ENCODE data around the gene SIGLEC1. TPM values are rescaled to one million over a fixed set of nuclear protein-coding genes. Genes with fewer than 3 reads are reported as not detected.
A peak's percentile ranks its signal among the peaks of the same experiment; 100 is the strongest.

SIGLEC1 gene
- total RNA-seq, 1 experiment from 2014 or later: not detected

- CTCF ChIA-PET: interaction anchor here (0.6 to 1.9 kb wide), 2 partner anchors 11 to 20 kb away, joined by 4 to 7 read pairs; no protein-coding TSS in a partner anchor
- H3K4me1 ChIP-seq: no peaks in the 10 kb centered on the region
- Mint-ChIP-seq H3K36me3 (ENCODE audit: insufficient read depth, unreplicated experiment) (no peaks in the 10 kb centered on the region), H3K27me3 (ENCODE audit: insufficient read depth, unreplicated experiment) (no peaks in the 10 kb centered on the region), H3K4me1 (ENCODE audit: low read depth, unreplicated experiment) (no peaks in the 10 kb centered on the region), H3K9me3 (ENCODE audit: unreplicated experiment) (no peaks in the 10 kb centered on the region), H3K4me3 (ENCODE audit: unreplicated experiment) (no peak overlapping the region), H3K27ac (ENCODE audit: unreplicated experiment) (no peak overlapping the region)
- no TSS peak for BruUV-seq (replicated peaks)
- H3K36me3 ChIP-seq (ENCODE audit: control insufficient read depth, insufficient read depth, low read length): no peaks in the 10 kb centered on the region
- TF ChIP-seq, protein P1, sequence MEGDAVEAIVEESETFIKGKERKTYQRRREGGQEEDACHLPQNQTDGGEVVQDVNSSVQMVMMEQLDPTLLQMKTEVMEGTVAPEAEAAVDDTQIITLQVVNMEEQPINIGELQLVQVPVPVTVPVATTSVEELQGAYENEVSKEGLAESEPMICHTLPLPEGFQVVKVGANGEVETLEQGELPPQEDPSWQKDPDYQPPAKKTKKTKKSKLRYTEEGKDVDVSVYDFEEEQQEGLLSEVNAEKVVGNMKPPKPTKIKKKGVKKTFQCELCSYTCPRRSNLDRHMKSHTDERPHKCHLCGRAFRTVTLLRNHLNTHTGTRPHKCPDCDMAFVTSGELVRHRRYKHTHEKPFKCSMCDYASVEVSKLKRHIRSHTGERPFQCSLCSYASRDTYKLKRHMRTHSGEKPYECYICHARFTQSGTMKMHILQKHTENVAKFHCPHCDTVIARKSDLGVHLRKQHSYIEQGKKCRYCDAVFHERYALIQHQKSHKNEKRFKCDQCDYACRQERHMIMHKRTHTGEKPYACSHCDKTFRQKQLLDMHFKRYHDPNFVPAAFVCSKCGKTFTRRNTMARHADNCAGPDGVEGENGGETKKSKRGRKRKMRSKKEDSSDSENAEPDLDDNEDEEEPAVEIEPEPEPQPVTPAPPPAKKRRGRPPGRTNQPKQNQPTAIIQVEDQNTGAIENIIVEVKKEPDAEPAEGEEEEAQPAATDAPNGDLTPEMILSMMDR (IDR thresholded peaks at IDR 0.05; ENCODE audit: insufficient read depth in 1 of 2, low read depth in 1 of 2, low read length in 1 of 2, severe bottlenecking in 1 of 2, unreplicated experiment in 1 of 2): peak in 1 of 2 experiments; percentile 47
- H3K27me3 ChIP-seq (replicated peaks; ENCODE audit: control insufficient read depth, insufficient read depth, low read length): no peaks in the 10 kb centered on the region
- no peaks in the 10 kb centered on the region for H3K9me3 ChIP-seq
- no peak overlapping the region for H3K4me3 ChIP-seq (ENCODE audit: low read depth, low read length)
- intact Hi-C loops (cut with micrococcal nuclease; ENCODE audit: unreplicated experiment): no loop called here
- POLR2A ChIA-PET: no interaction called here
- no peak for DNase-seq
These were observed 16.2 kb downstream of the SIGLEC1 start for GRCh38 chr20:3696200-3696599.

- Mint-ChIP-seq H3K27me3 (ENCODE audit: insufficient read depth, unreplicated experiment) (no peaks in the 10 kb centered on the region), H3K27ac (ENCODE audit: unreplicated experiment) (no peak overlapping the region), H3K4me3 (ENCODE audit: unreplicated experiment) (no peak overlapping the region), H3K36me3 (ENCODE audit: insufficient read depth, unreplicated experiment) (no peaks in the 10 kb centered on the region), H3K4me1 (ENCODE audit: low read depth, unreplicated experiment) (no peaks in the 10 kb centered on the region), H3K9me3 (ENCODE audit: unreplicated experiment) (no peaks in the 10 kb centered on the region)
- CTCF ChIA-PET: interaction anchor here (2.1 kb wide), 1 partner anchor 18 kb away, joined by 5 read pairs; no protein-coding TSS in a partner anchor
- BruUV-seq (replicated peaks): no TSS peak
- DNase-seq: no peak
- POLR2A ChIA-PET: no interaction called here
- H3K36me3 ChIP-seq (ENCODE audit: control insufficient read depth, insufficient read depth, low read length): no peaks in the 10 kb centered on the region
- H3K9me3 ChIP-seq: no peaks in the 10 kb centered on the region
- no peak overlapping the region for H3K4me3 ChIP-seq (ENCODE audit: low read depth, low read length)
- intact Hi-C loops (cut with micrococcal nuclease; ENCODE audit: unreplicated experiment): no loop called here
- H3K27me3 ChIP-seq (replicated peaks; ENCODE audit: control insufficient read depth, insufficient read depth, low read length): no peaks in the 10 kb centered on the region
- TF ChIP-seq, protein P1 (IDR thresholded peaks at IDR 0.05; ENCODE audit: insufficient read depth in 1 of 2, low read depth in 1 of 2, low read length in 1 of 2, severe bottlenecking in 1 of 2, unreplicated experiment in 1 of 2): no peak
- no peaks in the 10 kb centered on the region for H3K4me1 ChIP-seq
These were observed 17.5 kb downstream of the SIGLEC1 start for GRCh38 chr20:3694864-3695263.

GRCh38 chr20:3693376-3693775 is 19.0 kb downstream of the SIGLEC1 start:
- CTCF ChIA-PET: interaction anchor here (2.1 kb wide), 1 partner anchor 16 kb away, joined by 5 read pairs; no protein-coding TSS in a partner anchor
- BruUV-seq (replicated peaks): no TSS peak
- H3K4me1 ChIP-seq: no peaks in the 10 kb centered on the region
- TF ChIP-seq, protein P1 (IDR thresholded peaks at IDR 0.05; ENCODE audit: insufficient read depth in 1 of 2, low read depth in 1 of 2, low read length in 1 of 2, severe bottlenecking in 1 of 2, unreplicated experiment in 1 of 2): no peak
- no peaks in the 10 kb centered on the region for H3K27me3 ChIP-seq (replicated peaks; ENCODE audit: control insufficient read depth, insufficient read depth, low read length)
- intact Hi-C loops (cut with micrococcal nuclease; ENCODE audit: unreplicated experiment): no loop called here
- POLR2A ChIA-PET: no interaction called here
- no peak for DNase-seq
- no peaks in the 10 kb centered on the region for H3K9me3 ChIP-seq
- no peak overlapping the region for H3K27ac Mint-ChIP-seq (ENCODE audit: unreplicated experiment)
- no peaks in the 10 kb centered on the region for H3K27me3 Mint-ChIP-seq (ENCODE audit: insufficient read depth, unreplicated experiment)
- no peaks in the 10 kb centered on the region for H3K36me3 Mint-ChIP-seq (ENCODE audit: insufficient read depth, unreplicated experiment)
- H3K4me1 Mint-ChIP-seq (ENCODE audit: low read depth, unreplicated experiment): no peaks in the 10 kb centered on the region
- H3K4me3 ChIP-seq (ENCODE audit: low read depth, low read length): no peak overlapping the region
- H3K4me3 Mint-ChIP-seq (ENCODE audit: unreplicated experiment): no peak overlapping the region
- H3K36me3 ChIP-seq (ENCODE audit: control insufficient read depth, insufficient read depth, low read length): no peaks in the 10 kb centered on the region
- H3K9me3 Mint-ChIP-seq (ENCODE audit: unreplicated experiment): no peaks in the 10 kb centered on the region

Measured in Caco-2 (cell line).